K562 (cell line): ENCODE measurements around the gene OXT. TPM values are rescaled to one million over a fixed set of nuclear protein-coding genes. Genes with fewer than 3 reads are reported as not detected.

Experiments used
- ATAC-seq: fragments of 200-7000 bp; cut with Tn5 transposase; 3 replicates; pipeline ENCODE4 v1.9.1; 2020; ENCODE audit warnings: moderate library complexity
- BruUV-seq: library from RNA; stranded (reverse); fragments of 400-500 nt; replicated peaks from 2 replicates; lab custom pipeline; 2021; lab: Mats Ljungman, UMichigan
- CTCF ChIA-PET: fragments of 300-600 bp; formaldehyde crosslinking; extraction: SDS; loops from one replicate; lab custom pipeline; 2021; ENCODE audit warnings: low intra/inter-chr PET ratio; lab: Yijun Ruan, JAX
- POLR2A ChIA-PET: fragments of 300-600, 350-650 bp; sonication (Branson Sonifier 250); formaldehyde crosslinking; extraction: SDS; loops from one replicate; lab custom pipeline; 2021; ENCODE audit warnings: antibody characterized with exemption, inconsistent platforms; lab: Yijun Ruan, JAX
- DNase-seq, 4 experiments: peaks; one replicate each; pipeline versions ENCODE4 v3.0.0 to v3.0.0-alpha.2; 2011 to 2018; ENCODE audit warnings: low spot score in 3 of 4, mixed read lengths in 3 of 4; ENCODE audit errors: extremely low read depth in 1 of 4
- FAIRE-seq: peaks from 2 replicates; lab custom pipeline; 2011; peaks lifted over from hg19 to GRCh38; lab: Jason Lieb, UNC
- H2AFZ ChIP-seq: 2 replicates; pipeline ENCODE4 v1.6.0; 2011; ENCODE audit warnings: low read depth, low read length, control low read depth, inconsistent platforms
- H3K27ac ChIP-seq: fragments of 200-600 bp; 3 replicates; pipeline ENCODE4 v1.8.0; 2011; ENCODE audit warnings: low read depth, mild to moderate bottlenecking, control low read depth, inconsistent platforms, low read length, moderate library complexity, mixed read lengths; ENCODE audit errors: extremely low read depth
- H3K27me3 ChIP-seq, 2 experiments: fragments of 300-600 bp in 1 of 2; 2 replicates in 1 of 2; 3 replicates in 1 of 2; pipeline versions ENCODE4 v1.6.0 to v1.8.0; 2011; ENCODE audit warnings: inconsistent platforms in 2 of 2, low read length in 2 of 2, mild to moderate bottlenecking in 1 of 2, mixed read lengths in 1 of 2, moderate library complexity in 1 of 2; ENCODE audit not compliant: control insufficient read depth in 2 of 2, insufficient read depth in 2 of 2
- H3K36me3 ChIP-seq: fragments of 300-600 bp; 3 replicates; pipeline ENCODE4 v1.8.0; 2011; ENCODE audit warnings: mild to moderate bottlenecking, low read length, inconsistent platforms; ENCODE audit not compliant: control insufficient read depth, insufficient read depth
- H3K4me1 ChIP-seq, 2 experiments: fragments of 200-600 bp in 1 of 2; replicated peaks in 1 of 2; 2 replicates in 1 of 2; 3 replicates in 1 of 2; pipeline versions ENCODE4 v1.5.1 to v1.8.0; 2011; ENCODE audit warnings: inconsistent platforms in 2 of 2, low read length in 2 of 2, mild to moderate bottlenecking in 1 of 2, mixed read lengths in 1 of 2, moderate library complexity in 1 of 2; ENCODE audit not compliant: control insufficient read depth in 2 of 2, insufficient read depth in 2 of 2
- H3K4me2 ChIP-seq: 2 replicates; pipeline ENCODE4 v1.6.1; 2011; ENCODE audit warnings: low read length, control low read depth, inconsistent platforms, mixed read lengths; ENCODE audit not compliant: insufficient read depth
- H3K4me3 ChIP-seq: fragments of 200-600 bp; sonication (generic), shearing (Covaris generic); 2 replicates; pipeline ENCODE4 v1.5.1; 2016; ENCODE audit warnings: control low read depth, inconsistent platforms
- H3K79me2 ChIP-seq: fragments of 200-600 bp; 3 replicates; pipeline ENCODE4 v1.8.0; 2011; ENCODE audit warnings: low read length, inconsistent platforms; ENCODE audit not compliant: control insufficient read depth, insufficient read depth
- H3K9ac ChIP-seq, 2 experiments: 2 replicates each; pipeline versions ENCODE4 v1.6.0 to v1.6.1; 2011; ENCODE audit warnings: low read depth in 2 of 2, low read length in 2 of 2, control low read depth in 1 of 2, inconsistent platforms in 1 of 2, mild to moderate bottlenecking in 1 of 2, mixed read lengths in 1 of 2; ENCODE audit not compliant: insufficient read depth in 1 of 2
- H3K9me1 ChIP-seq: one replicate; pipeline ENCODE4 v1.6.0; 2011; ENCODE audit warnings: inconsistent platforms, mild to moderate bottlenecking, low read length, moderate library complexity; ENCODE audit not compliant: control insufficient read depth, insufficient read depth
- H3K9me3 ChIP-seq: replicated peaks from 2 replicates; pipeline ENCODE4 v1.5.1; 2011; ENCODE audit warnings: low read depth, low read length, inconsistent platforms; ENCODE audit not compliant: control insufficient read depth, insufficient read depth
- H4K20me1 ChIP-seq: replicated peaks from 2 replicates; pipeline ENCODE4 v1.6.1; 2011; ENCODE audit warnings: low read length, inconsistent platforms, mixed read lengths; ENCODE audit not compliant: control insufficient read depth, insufficient read depth
- ERF ChIP-seq: fragments of 450-650 bp; formaldehyde crosslinking; IDR thresholded peaks from 2 replicates; pipeline ENCODE4 v1.4.0; 2020; ENCODE audit warnings: mild to moderate bottlenecking, mixed read lengths
- SMAD1 ChIP-seq: fragments of 150-350 bp; IDR thresholded peaks from 2 replicates; pipeline ENCODE4 v1.6.1; 2014; ENCODE audit warnings: low read length, low read depth; ENCODE audit not compliant: partially characterized antibody
- SMARCC2 ChIP-seq: fragments of 450-650 bp; IDR thresholded peaks from 2 replicates; pipeline ENCODE4 v1.6.1; 2017; ENCODE audit warnings: antibody characterized with exemption, moderate library complexity, mild to moderate bottlenecking, low read depth
- ZC3H11A ChIP-seq: IDR thresholded peaks from 2 replicates; pipeline ENCODE4 v1.6.1; 2012; ENCODE audit warnings: low read depth, low read length, improper control_type of control experiment
- ZNF444 ChIP-seq: fragments of 250-450 bp; sonication (Bioruptor Pico); IDR thresholded peaks from 2 replicates; pipeline ENCODE4 v1.4.0; 2020; ENCODE audit warnings: mild to moderate bottlenecking, moderate library complexity
- ZNF717 ChIP-seq: fragments of 250-450 bp; sonication (Bioruptor Pico); IDR thresholded peaks from 2 replicates; pipeline ENCODE4 v1.5.0; 2021
- WGBS: fragments of 100-300 bp; shearing (Covaris generic); methylation state at CpG from one replicate; pipeline ENCODE4 v1.1.6; 2016; ENCODE audit warnings: low coverage, mixed read lengths; ENCODE audit not compliant: insufficient coverage; ENCODE audit errors: missing lambda C conversion rate; 5-methylcytosine and 5-hydroxymethylcytosine counted together
- in situ Hi-C: fragments of 300-500 bp; cut with MboI; formaldehyde crosslinking; loops from 4 replicates; pipeline ENCODE4 v1.15.0; 2018; ENCODE audit warnings: inconsistent platforms, mixed read lengths
- intact Hi-C: fragments of 100-400 bp; cut with micrococcal nuclease; formaldehyde crosslinking; loops from 2 replicates; pipeline ENCODE4 v1.14.2; 2022
- polyA plus RNA-seq, 8 experiments: library from polyadenylated mRNA; depleted of rRNA in 4 of 8; stranded (reverse) in 5 of 8; unstranded in 3 of 8; fragments of >200 nt; fragmentation: Nextera tagmentation in 2 of 8; fragmentation: Illumina TruSeq in 1 of 8; extraction: Ambion mirVana in 2 of 8; extraction: Trizol in 1 of 8; gene quantifications; 2 replicates each; pipeline versions ENCODE4 v1.2.1 to v1.2.3, GENCODE V29; 2011 to 2014; ENCODE audit warnings: inconsistent platforms in 1 of 8, missing spikeins in 1 of 8
- total RNA-seq, 7 experiments: library from RNA; depleted of rRNA in 6 of 7; stranded (reverse); fragments of >200 nt in 6 of 7; fragmentation: Illumina TruSeq in 2 of 7; extraction: Trizol in 2 of 7; gene quantifications; 2 replicates each; pipeline versions ENCODE4 v1.2.1 to v1.2.3, GENCODE V29; 2011 to 2021; ENCODE audit warnings: low replicate concordance in 1 of 7
- TF ChIP-seq, protein P1 (sequence below): fragments of 200-600 bp; sonication (generic); IDR thresholded peaks from one replicate; pipeline ENCODE4 v1.6.1; 2012; ENCODE audit warnings: mild to moderate bottlenecking, low read depth, low read length, inconsistent platforms

The OXT gene
- total and polyA plus RNA-seq, 9 of the 15 experiments (the other 6 are each of a cell fraction or from before 2014, with no cell fraction given), result not detected

DNA sequence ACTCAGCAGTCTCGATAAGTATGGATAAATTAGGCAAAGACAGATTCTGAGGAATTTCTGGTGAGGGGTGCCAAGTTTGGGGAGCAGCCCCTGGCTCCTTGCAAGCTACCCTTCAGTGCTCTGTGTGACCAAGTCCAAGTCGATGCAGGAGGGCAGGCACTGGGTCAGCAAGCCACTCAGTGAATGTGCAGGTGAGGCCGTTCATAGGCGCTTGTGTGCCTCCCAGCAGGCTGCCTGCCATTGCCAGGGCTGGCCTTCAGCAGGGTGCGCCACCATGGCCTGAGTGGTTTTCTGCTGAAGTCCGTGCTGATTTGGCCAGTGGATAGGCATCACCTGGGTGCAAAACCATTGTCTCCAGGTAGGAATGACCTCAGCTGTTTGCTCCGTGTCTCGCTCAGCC is 31.3 kb upstream of the OXT start:
- FAIRE-seq, result no peak
- no TSS peak for BruUV-seq
- CTCF ChIA-PET, result no interaction called here

More for the DNA sequence above, 31.3 kb upstream of the OXT start:
- Histone ChIP-seq H3K9me3 (no peaks in the 10 kb centered on the region), H3K27me3 (no peaks in the 10 kb centered on the region), H3K4me1 (peaks cover 10 to 13% of the 10 kb centered on the region in 2 experiments; a peak in 4 of 5 replicates), H3K4me2 (no peak overlapping the region), H3K9ac (no peak overlapping the region), H3K27ac (no peak overlapping the region), H3K9me1 (no peaks in the 10 kb centered on the region), H3K79me2 (no peaks in the 10 kb centered on the region), H4K20me1 (no peaks in the 10 kb centered on the region), H2AFZ (no peak overlapping the region), H3K36me3 (peaks cover 59% of the 10 kb centered on the region; the same call in 2 of the 3 replicates), H3K4me3 (no peak overlapping the region)
- intact Hi-C loops, result no loop called here
- ATAC-seq, result no peak
- TF ChIP-seq, protein P1, sequence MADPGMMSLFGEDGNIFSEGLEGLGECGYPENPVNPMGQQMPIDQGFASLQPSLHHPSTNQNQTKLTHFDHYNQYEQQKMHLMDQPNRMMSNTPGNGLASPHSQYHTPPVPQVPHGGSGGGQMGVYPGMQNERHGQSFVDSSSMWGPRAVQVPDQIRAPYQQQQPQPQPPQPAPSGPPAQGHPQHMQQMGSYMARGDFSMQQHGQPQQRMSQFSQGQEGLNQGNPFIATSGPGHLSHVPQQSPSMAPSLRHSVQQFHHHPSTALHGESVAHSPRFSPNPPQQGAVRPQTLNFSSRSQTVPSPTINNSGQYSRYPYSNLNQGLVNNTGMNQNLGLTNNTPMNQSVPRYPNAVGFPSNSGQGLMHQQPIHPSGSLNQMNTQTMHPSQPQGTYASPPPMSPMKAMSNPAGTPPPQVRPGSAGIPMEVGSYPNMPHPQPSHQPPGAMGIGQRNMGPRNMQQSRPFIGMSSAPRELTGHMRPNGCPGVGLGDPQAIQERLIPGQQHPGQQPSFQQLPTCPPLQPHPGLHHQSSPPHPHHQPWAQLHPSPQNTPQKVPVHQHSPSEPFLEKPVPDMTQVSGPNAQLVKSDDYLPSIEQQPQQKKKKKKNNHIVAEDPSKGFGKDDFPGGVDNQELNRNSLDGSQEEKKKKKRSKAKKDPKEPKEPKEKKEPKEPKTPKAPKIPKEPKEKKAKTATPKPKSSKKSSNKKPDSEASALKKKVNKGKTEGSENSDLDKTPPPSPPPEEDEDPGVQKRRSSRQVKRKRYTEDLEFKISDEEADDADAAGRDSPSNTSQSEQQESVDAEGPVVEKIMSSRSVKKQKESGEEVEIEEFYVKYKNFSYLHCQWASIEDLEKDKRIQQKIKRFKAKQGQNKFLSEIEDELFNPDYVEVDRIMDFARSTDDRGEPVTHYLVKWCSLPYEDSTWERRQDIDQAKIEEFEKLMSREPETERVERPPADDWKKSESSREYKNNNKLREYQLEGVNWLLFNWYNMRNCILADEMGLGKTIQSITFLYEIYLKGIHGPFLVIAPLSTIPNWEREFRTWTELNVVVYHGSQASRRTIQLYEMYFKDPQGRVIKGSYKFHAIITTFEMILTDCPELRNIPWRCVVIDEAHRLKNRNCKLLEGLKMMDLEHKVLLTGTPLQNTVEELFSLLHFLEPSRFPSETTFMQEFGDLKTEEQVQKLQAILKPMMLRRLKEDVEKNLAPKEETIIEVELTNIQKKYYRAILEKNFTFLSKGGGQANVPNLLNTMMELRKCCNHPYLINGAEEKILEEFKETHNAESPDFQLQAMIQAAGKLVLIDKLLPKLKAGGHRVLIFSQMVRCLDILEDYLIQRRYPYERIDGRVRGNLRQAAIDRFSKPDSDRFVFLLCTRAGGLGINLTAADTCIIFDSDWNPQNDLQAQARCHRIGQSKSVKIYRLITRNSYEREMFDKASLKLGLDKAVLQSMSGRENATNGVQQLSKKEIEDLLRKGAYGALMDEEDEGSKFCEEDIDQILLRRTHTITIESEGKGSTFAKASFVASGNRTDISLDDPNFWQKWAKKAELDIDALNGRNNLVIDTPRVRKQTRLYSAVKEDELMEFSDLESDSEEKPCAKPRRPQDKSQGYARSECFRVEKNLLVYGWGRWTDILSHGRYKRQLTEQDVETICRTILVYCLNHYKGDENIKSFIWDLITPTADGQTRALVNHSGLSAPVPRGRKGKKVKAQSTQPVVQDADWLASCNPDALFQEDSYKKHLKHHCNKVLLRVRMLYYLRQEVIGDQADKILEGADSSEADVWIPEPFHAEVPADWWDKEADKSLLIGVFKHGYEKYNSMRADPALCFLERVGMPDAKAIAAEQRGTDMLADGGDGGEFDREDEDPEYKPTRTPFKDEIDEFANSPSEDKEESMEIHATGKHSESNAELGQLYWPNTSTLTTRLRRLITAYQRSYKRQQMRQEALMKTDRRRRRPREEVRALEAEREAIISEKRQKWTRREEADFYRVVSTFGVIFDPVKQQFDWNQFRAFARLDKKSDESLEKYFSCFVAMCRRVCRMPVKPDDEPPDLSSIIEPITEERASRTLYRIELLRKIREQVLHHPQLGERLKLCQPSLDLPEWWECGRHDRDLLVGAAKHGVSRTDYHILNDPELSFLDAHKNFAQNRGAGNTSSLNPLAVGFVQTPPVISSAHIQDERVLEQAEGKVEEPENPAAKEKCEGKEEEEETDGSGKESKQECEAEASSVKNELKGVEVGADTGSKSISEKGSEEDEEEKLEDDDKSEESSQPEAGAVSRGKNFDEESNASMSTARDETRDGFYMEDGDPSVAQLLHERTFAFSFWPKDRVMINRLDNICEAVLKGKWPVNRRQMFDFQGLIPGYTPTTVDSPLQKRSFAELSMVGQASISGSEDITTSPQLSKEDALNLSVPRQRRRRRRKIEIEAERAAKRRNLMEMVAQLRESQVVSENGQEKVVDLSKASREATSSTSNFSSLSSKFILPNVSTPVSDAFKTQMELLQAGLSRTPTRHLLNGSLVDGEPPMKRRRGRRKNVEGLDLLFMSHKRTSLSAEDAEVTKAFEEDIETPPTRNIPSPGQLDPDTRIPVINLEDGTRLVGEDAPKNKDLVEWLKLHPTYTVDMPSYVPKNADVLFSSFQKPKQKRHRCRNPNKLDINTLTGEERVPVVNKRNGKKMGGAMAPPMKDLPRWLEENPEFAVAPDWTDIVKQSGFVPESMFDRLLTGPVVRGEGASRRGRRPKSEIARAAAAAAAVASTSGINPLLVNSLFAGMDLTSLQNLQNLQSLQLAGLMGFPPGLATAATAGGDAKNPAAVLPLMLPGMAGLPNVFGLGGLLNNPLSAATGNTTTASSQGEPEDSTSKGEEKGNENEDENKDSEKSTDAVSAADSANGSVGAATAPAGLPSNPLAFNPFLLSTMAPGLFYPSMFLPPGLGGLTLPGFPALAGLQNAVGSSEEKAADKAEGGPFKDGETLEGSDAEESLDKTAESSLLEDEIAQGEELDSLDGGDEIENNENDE, result no peak
- TF ChIP-seq SMARCC2 (no peak), ERF (CRISPR knock-in tag) (no peak), ZNF717 (no peak), ZNF444 (CRISPR knock-in tag) (no peak), ZC3H11A (no peak), SMAD1 (no peak)
- POLR2A ChIA-PET, result interaction anchor here (0.5 kb wide), 1 partner anchor 120 kb away, joined by 3 read pairs; no protein-coding TSS in a partner anchor
- no peak for DNase-seq
- 91% methylated on average over 5 of the region's 8 CpGs for WGBS
- in situ Hi-C loops, result no loop called here
